RWPE1 (cell line): ENCODE measurements around the gene MGAT4C.

Experiments
- CTCF ChIA-PET: fragments of 350-600 bp; sonication (Branson Sonifier 250); formaldehyde crosslinking; extraction: SDS; loops from one replicate; lab custom pipeline; 2021; lab: Yijun Ruan, JAX
- POLR2A ChIA-PET: fragments of 400-600 bp; formaldehyde crosslinking; extraction: SDS; loops from one replicate; lab custom pipeline; 2020; ENCODE audit warnings: antibody characterized with exemption; ENCODE audit not compliant: low non-redundant PET; lab: Yijun Ruan, JAX
- DNase-seq: peaks from one replicate; pipeline ENCODE4 v3.0.0; 2012; ENCODE audit warnings: low spot score
- H3K27ac ChIP-seq: fragments of 450-650 bp; 2 replicates; pipeline ENCODE4 v1.5.1; 2017
- TF ChIP-seq, protein P1 (sequence below): fragments of 450-650 bp; conservative IDR thresholded peaks from 2 replicates; pipeline ENCODE4 v1.5.1; 2017; ENCODE audit warnings: low read depth, mild to moderate bottlenecking

MGAT4C gene

DNA sequence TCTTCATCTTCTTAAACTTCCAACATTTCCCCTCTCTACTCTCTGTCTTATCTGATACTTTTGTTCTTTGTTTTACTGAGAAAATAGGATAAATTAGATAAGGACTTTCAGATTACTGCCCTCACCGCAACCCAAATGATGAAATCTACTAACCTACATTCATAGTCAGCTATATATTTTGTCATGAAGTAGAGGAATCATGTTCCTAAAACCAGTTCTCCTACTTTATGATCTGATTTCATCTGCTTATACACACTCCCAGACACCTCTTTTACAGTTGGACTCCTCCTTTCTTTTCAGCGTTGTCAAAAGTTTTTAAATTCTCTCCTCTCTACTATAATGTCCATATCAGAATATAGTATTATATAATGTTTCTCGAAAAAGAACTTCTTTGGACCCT lies 29.7 kb downstream of the MGAT4C start:
- H3K27ac ChIP-seq, result no peak overlapping the region
- ChIA-PET CTCF (interaction anchor here (0.5 kb wide), 1 partner anchor 182 kb away, joined by 4 read pairs; no protein-coding TSS in a partner anchor), POLR2A (no interaction called here)
- no peak for DNase-seq
- TF ChIP-seq, protein P1, sequence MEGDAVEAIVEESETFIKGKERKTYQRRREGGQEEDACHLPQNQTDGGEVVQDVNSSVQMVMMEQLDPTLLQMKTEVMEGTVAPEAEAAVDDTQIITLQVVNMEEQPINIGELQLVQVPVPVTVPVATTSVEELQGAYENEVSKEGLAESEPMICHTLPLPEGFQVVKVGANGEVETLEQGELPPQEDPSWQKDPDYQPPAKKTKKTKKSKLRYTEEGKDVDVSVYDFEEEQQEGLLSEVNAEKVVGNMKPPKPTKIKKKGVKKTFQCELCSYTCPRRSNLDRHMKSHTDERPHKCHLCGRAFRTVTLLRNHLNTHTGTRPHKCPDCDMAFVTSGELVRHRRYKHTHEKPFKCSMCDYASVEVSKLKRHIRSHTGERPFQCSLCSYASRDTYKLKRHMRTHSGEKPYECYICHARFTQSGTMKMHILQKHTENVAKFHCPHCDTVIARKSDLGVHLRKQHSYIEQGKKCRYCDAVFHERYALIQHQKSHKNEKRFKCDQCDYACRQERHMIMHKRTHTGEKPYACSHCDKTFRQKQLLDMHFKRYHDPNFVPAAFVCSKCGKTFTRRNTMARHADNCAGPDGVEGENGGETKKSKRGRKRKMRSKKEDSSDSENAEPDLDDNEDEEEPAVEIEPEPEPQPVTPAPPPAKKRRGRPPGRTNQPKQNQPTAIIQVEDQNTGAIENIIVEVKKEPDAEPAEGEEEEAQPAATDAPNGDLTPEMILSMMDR, result no peak

DNA sequence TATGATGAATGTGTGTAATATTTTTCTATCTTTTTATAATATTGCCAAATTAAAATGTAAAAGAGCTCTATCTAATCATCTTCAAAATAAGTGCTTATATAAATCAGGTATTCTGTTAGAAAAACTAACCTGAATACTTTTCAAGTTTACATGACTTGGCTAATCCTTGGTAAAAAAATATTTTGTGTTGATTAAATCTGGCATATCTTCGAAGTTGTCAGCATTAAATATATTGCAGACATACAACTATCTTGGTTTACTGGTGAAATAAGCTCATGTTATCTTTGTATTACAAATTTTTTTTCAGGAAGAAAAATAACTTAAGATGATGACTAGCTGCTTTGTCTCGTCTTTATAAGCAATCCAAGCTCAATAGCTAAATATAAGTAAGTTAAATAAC lies 39.6 kb downstream of the MGAT4C start:
- ChIA-PET POLR2A (no interaction called here), CTCF (no interaction called here)
- H3K27ac ChIP-seq, result no peak overlapping the region
- no peak for DNase-seq
- TF ChIP-seq, protein P1, result no peak

DNA sequence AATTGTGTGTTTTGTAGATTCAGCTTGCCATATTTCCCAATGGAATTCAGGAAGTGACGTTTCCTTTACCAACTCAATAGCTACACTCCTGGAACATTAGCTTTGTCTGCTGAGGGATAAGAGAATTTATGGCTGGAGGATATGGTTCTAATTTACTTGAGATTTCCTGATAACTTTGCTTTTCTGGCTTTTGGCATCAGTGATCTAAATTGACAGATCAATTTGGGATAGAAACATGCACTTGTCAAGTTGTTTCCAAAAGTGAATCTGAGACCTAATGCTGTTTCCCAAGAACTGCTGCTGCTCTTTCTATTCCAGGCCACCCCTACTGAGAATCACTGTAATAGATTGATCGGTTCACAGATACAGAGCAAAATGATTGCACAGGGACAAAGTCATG lies 43.2 kb downstream of the MGAT4C start:
- ChIA-PET POLR2A (no interaction called here), CTCF (interaction anchor here (0.5 kb wide), 1 partner anchor 66 kb away, joined by 3 read pairs; no protein-coding TSS in a partner anchor)
- DNase-seq, result no peak
- TF ChIP-seq, protein P1, result no peak
- H3K27ac ChIP-seq, result no peak overlapping the region

DNA sequence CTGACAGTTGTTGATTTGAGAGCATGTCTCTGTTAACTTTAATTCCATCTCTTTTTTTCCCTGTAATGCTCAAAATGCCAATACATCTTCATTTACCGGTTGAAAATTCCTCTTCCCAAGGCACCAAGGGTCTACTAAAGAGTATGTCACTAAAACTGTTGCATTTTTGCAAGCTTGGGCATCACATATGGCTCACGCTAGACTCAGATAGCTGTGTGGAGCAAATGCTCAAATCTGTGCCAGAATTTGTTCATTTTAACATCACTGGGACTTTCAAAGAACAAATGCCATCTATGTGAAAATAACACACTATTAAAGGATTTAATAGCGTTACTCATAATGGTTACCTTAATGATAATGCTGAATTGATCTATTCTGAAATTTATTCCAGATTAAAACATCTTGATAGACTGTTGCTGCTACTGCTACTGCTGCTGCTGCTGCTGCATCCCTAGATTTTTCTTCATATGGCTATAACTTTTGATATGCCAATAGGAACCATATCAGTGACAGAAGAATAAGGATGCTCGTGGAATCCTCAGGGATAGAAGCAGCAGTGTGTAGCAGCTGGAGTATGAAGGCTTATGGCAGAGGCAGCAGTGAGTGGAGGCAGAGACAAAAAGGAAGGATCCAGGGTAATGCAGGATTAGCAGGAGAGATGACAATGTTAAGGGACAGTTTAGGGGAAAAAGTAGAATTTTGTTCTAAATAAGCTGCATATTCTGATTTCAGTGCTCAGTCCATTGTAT lies 57.3 kb downstream of the MGAT4C start:
- no peak overlapping the region for H3K27ac ChIP-seq
- POLR2A ChIA-PET, result no interaction called here
- CTCF ChIA-PET, result no interaction called here
- no peak for DNase-seq
- TF ChIP-seq, protein P1, result no peak

DNA sequence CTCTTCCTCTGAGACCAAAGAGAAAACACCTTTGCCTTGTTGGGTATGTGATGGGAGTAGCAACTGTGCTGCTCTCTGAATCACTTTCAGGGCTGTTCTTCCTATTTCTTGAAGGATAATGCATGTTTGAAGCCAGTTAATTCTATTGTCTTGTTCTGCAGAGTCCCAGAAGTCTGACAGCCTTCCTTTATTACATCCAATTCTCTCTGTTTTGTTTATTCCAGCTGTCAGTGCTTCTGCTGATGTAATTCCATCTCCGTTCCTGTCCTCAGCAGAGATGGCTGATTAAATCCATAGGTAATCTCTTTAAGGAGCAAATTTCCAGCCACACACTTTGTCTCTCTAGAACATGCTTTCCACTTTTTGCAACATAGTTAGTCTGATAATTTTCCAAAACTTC lies 59.7 kb downstream of the MGAT4C start:
- CTCF ChIA-PET, result no interaction called here
- POLR2A ChIA-PET, result no interaction called here
- TF ChIP-seq, protein P1, result no peak
- H3K27ac ChIP-seq, result no peak overlapping the region
- DNase-seq, result no peak

DNA sequence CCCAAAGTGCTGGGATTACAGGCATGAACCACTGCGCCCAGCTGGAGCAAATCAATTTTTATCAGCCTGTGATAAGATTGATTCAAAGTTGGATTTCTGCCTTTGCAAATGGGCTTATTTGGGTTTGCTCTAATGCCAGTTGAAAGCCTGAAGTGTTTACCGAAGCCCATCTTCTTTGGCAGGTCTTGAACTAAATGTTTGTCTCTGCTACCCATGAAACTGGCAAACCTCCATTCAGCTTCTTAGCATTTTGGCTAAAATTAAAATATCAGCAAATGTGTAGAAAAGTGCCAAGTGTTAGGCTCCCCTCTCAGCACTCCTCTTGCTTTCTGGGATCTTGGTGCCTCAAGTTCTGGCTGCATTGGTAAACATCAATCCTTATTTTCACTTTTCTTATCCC lies 61.5 kb downstream of the MGAT4C start:
- POLR2A ChIA-PET, result no interaction called here
- CTCF ChIA-PET, result no interaction called here
- DNase-seq, result no peak
- TF ChIP-seq, protein P1, result no peak
- no peak overlapping the region for H3K27ac ChIP-seq
